Jurkat, Clone E6-1 (cell line): ENCODE results near the gene RNF220.

Source experiments
- DNase-seq: peaks from one replicate; pipeline ENCODE4 v3.0.0-alpha.2; 2011; ENCODE audit warnings: low read depth, low spot score
- H3K4me3 ChIP-seq: 2 replicates; pipeline ENCODE4 v1.5.1; 2011; ENCODE audit warnings: mild to moderate bottlenecking, low read length, control low read depth, moderate library complexity

The RNF220 gene

GRCh38 chr1:44423591-44424537 is 18.8 kb downstream of the RNF220 start:
- DNase-seq: peak; percentile 86
- peak overlapping the region; percentile 31 for H3K4me3 ChIP-seq

GRCh38 chr1:44424747-44425146 is 19.7 kb downstream of the RNF220 start:
- DNase-seq: no peak
- no peak overlapping the region for H3K4me3 ChIP-seq

GRCh38 chr1:44425341-44426082 is 20.5 kb downstream of the RNF220 start:
- no peak for DNase-seq
- no peak overlapping the region for H3K4me3 ChIP-seq

- no peak overlapping the region for H3K4me3 ChIP-seq
- no peak for DNase-seq
Measured at GRCh38 chr1:44431861-44432260, 26.8 kb downstream of the RNF220 start.

GRCh38 chr1:44433209-44433608 is 28.2 kb downstream of the RNF220 start:
- no peak overlapping the region for H3K4me3 ChIP-seq
- no peak for DNase-seq

GRCh38 chr1:44436401-44437106 is 31.5 kb downstream of the RNF220 start:
- DNase-seq: peak; percentile 41
- H3K4me3 ChIP-seq: no peak overlapping the region

GRCh38 chr1:44437107-44437716 is 32.2 kb downstream of the RNF220 start:
- DNase-seq: no peak
- no peak overlapping the region for H3K4me3 ChIP-seq

- H3K4me3 ChIP-seq: no peak overlapping the region
- no peak for DNase-seq
Measured at GRCh38 chr1:44442791-44443190, 37.7 kb downstream of the RNF220 start.

- H3K4me3 ChIP-seq: no peak overlapping the region
- DNase-seq: no peak
Measured at GRCh38 chr1:44447051-44447810, 42.2 kb downstream of the RNF220 start.

- no peak for DNase-seq
- no peak overlapping the region for H3K4me3 ChIP-seq
Measured at GRCh38 chr1:44453798-44454349, 48.8 kb downstream of the RNF220 start.

GRCh38 chr1:44454704-44455103 is 49.6 kb downstream of the RNF220 start:
- H3K4me3 ChIP-seq: no peak overlapping the region
- DNase-seq: no peak

- H3K4me3 ChIP-seq: no peak overlapping the region
- no peak for DNase-seq
Measured at GRCh38 chr1:44460107-44460882, 55.2 kb downstream of the RNF220 start.

- DNase-seq: no peak
Measured at GRCh38 chr1:44464361-44464760, 59.3 kb downstream of the RNF220 start.

GRCh38 chr1:44467566-44467965 is 62.5 kb downstream of the RNF220 start:
- no peak for DNase-seq

More at GRCh38 chr1:44464361-44464760, 59.3 kb downstream of the RNF220 start:
- no peak overlapping the region for H3K4me3 ChIP-seq

GRCh38 chr1:44471911-44472453 is 66.9 kb downstream of the RNF220 start:
- DNase-seq: no peak
- no peak overlapping the region for H3K4me3 ChIP-seq

More at GRCh38 chr1:44467566-44467965, 62.5 kb downstream of the RNF220 start:
- no peak overlapping the region for H3K4me3 ChIP-seq

GRCh38 chr1:44472620-44473525 is 67.8 kb downstream of the RNF220 start:
- H3K4me3 ChIP-seq: no peak overlapping the region
- no peak for DNase-seq
